BE2C (cell line): Measurements from ENCODE around the gene SRP9.
A peak's percentile ranks its signal among the peaks of the same experiment; 100 is the strongest.
"Not testable (repeated sequence)": the region's sequence is repeated elsewhere in the genome, so short reads cannot be mapped to it uniquely, and the experiment has no call there.

ENCODE experiments used
- DNase-seq: peaks from one replicate; pipeline ENCODE4 v3.0.0-alpha.2; 2020
- H3K27me3 ChIP-seq: fragments of 250-450 bp; sonication (Bioruptor Pico); 2 replicates; pipeline ENCODE4 v1.5.1; 2020; ENCODE audit warnings: mild to moderate bottlenecking
- H3K36me3 ChIP-seq: fragments of 250-450 bp; sonication (Bioruptor Pico); 2 replicates; pipeline ENCODE4 v1.5.1; 2020; ENCODE audit warnings: mild to moderate bottlenecking
- H3K4me1 ChIP-seq: fragments of 250-450 bp; sonication (Bioruptor Pico); 2 replicates; pipeline ENCODE4 v1.5.1; 2020
- H3K4me3 ChIP-seq: 2 replicates; pipeline ENCODE4 v1.5.1; 2011; ENCODE audit warnings: low read depth, low read length
- H3K9me3 ChIP-seq: fragments of 250-450 bp; sonication (Bioruptor Pico); 2 replicates; pipeline ENCODE4 v1.5.1; 2020
- TF ChIP-seq, protein P1 (sequence below): IDR thresholded peaks from 2 replicates; pipeline ENCODE4 v1.5.1; 2012; ENCODE audit warnings: mild to moderate bottlenecking, low read depth, low read length

The SRP9 gene

DNA sequence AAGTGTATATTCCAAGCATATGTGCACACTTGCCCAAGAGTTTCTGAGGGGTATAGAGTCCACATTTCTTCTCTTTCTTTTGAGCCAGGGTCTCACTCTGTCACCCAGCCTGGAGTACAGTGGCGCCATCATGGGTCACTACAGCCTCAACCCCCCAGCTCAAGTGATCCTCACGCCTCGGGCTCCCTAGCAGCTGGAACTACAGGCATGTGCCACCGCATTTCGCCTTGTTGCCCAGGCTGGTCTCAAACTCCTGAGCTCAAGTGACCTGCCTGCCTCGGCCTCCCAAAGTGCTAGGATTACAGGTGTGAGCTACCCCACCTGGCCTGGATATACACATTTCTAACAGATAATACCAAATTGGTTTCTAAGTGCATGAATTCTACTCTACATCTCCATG lies 17.1 kb upstream of the SRP9 start:
- no peak for DNase-seq
- TF ChIP-seq, protein P1, sequence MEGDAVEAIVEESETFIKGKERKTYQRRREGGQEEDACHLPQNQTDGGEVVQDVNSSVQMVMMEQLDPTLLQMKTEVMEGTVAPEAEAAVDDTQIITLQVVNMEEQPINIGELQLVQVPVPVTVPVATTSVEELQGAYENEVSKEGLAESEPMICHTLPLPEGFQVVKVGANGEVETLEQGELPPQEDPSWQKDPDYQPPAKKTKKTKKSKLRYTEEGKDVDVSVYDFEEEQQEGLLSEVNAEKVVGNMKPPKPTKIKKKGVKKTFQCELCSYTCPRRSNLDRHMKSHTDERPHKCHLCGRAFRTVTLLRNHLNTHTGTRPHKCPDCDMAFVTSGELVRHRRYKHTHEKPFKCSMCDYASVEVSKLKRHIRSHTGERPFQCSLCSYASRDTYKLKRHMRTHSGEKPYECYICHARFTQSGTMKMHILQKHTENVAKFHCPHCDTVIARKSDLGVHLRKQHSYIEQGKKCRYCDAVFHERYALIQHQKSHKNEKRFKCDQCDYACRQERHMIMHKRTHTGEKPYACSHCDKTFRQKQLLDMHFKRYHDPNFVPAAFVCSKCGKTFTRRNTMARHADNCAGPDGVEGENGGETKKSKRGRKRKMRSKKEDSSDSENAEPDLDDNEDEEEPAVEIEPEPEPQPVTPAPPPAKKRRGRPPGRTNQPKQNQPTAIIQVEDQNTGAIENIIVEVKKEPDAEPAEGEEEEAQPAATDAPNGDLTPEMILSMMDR, result no peak

DNA sequence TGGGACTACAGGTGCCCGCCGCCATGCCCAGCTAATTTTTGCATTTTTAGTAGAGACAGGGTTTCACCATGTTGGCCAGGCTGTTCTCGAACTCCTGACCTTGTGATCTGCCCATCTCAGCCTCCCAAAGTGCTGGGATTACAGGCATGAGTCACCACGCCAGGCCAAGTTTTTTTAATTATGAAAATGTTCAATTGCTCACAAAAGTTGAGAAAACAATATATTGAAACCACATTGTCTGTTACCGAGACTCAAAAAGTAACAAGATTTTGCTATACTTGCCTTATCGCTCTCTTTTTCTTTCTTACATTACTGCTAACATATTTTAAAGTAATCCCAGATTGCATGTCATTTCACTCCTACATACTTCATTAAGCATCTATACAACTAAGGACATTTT lies 16.2 kb upstream of the SRP9 start:
- H3K9me3 ChIP-seq, H3K36me3 ChIP-seq, DNase-seq, H3K27me3 ChIP-seq, H3K4me3 ChIP-seq: not testable (repeated sequence)
- peaks cover 24% of the 10 kb centered on the region for H3K4me1 ChIP-seq

More for the DNA sequence above, 17.1 kb upstream of the SRP9 start:
- Histone ChIP-seq H3K36me3 (no peaks in the 10 kb centered on the region), H3K9me3 (no peaks in the 10 kb centered on the region), H3K4me1 (peaks cover 23% of the 10 kb centered on the region), H3K27me3 (no peaks in the 10 kb centered on the region), H3K4me3 (no peak overlapping the region)

DNA sequence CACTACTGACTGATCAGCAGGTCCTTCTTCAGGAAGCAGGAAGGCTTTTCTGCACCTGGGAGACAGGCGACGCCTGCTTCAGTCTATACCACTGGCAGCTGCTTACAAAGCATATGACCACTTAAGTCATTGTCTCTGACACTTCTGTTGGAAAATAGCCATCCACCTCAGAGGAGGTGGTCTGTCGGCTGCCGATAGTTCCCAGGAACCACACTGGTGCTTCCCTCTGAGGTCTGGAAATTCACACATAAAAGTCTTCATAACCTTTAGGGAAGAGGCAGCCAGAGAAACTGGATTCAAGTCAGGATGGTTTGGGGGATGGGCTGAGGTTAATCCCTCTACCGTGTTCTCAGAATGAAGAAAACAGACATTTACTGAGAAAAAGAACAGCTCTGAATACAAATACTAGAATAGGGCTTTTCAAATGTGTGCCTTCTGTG lies 15.6 kb upstream of the SRP9 start:
- Histone ChIP-seq H3K4me3 (peak overlapping the region; percentile 20), H3K4me1 (peaks cover 28% of the 10 kb centered on the region), H3K9me3 (no peaks in the 10 kb centered on the region), H3K27me3 (no peaks in the 10 kb centered on the region), H3K36me3 (no peaks in the 10 kb centered on the region)
- peak; percentile 26 for DNase-seq
- TF ChIP-seq, protein P1, result no peak

DNA sequence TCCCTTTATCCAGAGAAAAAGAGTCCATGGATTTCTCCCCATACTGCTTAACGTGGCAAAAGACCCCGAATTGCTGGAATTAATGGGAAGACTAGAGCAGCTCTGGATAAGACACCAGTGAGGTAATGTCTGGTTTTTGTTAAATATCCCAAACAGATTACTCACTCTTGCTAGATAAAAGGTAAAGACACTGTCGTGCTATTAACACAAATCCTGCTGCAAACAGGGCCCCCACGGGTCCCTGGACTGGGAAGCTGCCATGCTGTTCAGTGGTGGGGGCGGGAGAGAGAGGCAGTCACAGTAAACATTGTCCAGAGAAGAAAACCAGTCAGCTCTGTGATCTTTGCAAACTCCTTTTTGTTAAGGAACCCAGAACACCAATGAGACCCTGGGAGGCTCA lies 15.2 kb upstream of the SRP9 start:
- H3K27me3 ChIP-seq, result no peaks in the 10 kb centered on the region
- H3K4me3 ChIP-seq, result peak overlapping the region; percentile 20
- peak; percentile 63 for DNase-seq
- no peaks in the 10 kb centered on the region for H3K36me3 ChIP-seq
- TF ChIP-seq, protein P1, result no peak
- H3K4me1 ChIP-seq, result peaks cover 32% of the 10 kb centered on the region
- no peaks in the 10 kb centered on the region for H3K9me3 ChIP-seq

DNA sequence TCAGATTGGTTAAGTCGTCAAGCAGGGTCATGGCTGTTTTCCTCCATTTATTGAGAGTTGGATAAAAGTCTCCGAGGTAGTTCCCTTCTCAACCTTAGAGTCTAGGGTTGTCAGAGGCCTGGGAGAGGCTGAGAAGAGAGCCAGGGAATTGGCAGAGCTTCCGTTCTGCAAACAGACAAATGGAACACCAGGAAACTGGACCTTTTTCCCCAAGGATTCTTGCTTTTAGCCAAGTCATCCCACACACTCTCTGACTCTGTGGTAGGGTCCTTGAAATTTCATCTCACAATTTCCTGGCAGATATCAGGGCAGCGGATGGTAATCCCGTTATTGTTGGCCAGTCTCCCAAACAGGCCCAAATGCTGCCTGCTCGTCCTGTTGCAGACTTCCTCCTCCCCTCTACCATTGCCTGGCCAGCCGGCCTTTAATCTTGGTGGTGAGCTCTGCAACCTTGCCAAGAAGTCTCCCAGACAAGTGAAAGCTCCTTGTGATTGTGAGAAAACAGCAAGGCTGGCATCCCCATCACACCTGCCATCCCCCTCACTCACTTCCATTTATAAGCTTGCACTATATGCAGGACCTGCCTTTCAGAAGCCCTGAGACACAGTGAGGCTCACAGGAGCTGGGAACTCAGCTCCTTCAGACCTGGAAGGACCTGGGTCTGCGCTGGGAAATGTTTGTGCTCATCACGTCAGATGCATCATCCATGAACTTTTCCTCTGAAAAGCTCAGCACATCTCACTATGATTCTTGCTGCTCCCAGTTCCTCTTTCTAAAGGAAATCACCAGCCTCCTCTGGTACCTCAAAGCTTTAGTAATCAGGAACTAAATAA lies 13.7 kb upstream of the SRP9 start:
- DNase-seq, result peak; percentile 53
- no peaks in the 10 kb centered on the region for H3K27me3 ChIP-seq
- no peaks in the 10 kb centered on the region for H3K9me3 ChIP-seq
- TF ChIP-seq, protein P1, result no peak
- H3K36me3 ChIP-seq, result no peaks in the 10 kb centered on the region
- peaks cover 47% of the 10 kb centered on the region for H3K4me1 ChIP-seq
- H3K4me3 ChIP-seq, result no peak overlapping the region

DNA sequence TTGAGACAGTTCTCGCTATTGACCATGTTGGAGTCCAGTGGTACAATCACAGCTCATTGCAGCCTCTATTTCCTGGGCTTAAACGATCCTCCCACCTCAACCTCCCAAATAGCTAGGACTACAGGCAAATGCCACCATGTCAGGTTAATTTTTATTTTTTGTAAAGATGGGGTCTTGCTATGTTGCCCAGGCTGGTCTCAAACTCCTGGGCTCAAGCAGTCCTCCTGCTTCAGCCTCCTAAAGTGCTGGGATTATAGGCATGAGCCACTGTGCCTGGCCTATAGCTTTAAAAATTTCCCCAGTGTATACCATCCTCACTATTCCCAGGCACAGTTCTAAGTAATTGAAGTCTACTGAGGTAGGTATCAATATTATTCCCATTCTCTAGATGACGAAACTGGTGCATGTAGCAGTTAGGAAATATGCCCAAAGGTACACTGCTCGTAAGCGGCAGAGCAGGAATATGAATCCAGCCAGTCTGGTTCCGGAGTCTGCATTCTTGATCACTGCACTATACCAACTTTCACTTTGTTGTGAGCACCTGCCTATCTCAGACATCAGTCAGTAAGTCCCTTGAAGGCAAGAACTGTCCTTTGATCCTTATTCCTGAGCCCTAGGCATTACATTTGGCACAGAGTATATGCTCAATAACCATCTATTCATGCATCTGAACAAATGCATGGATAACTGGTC lies 11.5 kb upstream of the SRP9 start:
- Histone ChIP-seq H3K4me1 (peaks cover 54% of the 10 kb centered on the region), H3K27me3 (no peaks in the 10 kb centered on the region), H3K36me3 (no peaks in the 10 kb centered on the region), H3K9me3 (no peaks in the 10 kb centered on the region), H3K4me3 (peak overlapping the region; percentile 9)
- no peak for DNase-seq
- TF ChIP-seq, protein P1, result no peak
